GM23338 (cell line): ENCODE results near the gene STK16. TPM values are rescaled to one million over a fixed set of nuclear protein-coding genes. Genes with fewer than 3 reads are reported as not detected.

ENCODE experiments used
- ATAC-seq: fragments of 200-7000 bp; cut with Tn5 transposase; 3 replicates; pipeline ENCODE4 v1.9.1; 2020
- DNase-seq: peaks from one replicate; pipeline ENCODE4 v3.0.0-alpha.2; 2015; ENCODE audit warnings: low spot score
- H2AFZ ChIP-seq: fragments of 200-600 bp; sonication (generic); 2 replicates; pipeline ENCODE4 v1.8.0; 2016; ENCODE audit warnings: antibody characterized with exemption, mild to moderate bottlenecking, moderate library complexity
- H3F3A ChIP-seq: fragments of 200-600 bp; sonication (generic); replicated peaks from 2 replicates; pipeline ENCODE4 v1.8.0; 2017; ENCODE audit warnings: antibody characterized with exemption, mixed run types, low read depth
- H3K27ac ChIP-seq: fragments of 200-600 bp; sonication (generic); 2 replicates; pipeline ENCODE4 v1.6.1; 2016; ENCODE audit warnings: low read depth
- H3K27me3 ChIP-seq: fragments of 200-600 bp; sonication (generic); 2 replicates; pipeline ENCODE4 v1.8.0; 2016; ENCODE audit warnings: mild to moderate bottlenecking, mixed run types, moderate library complexity; ENCODE audit not compliant: insufficient read depth
- H3K36me3 ChIP-seq: fragments of 200-600 bp; sonication (generic); 2 replicates; pipeline ENCODE4 v1.8.0; 2016; ENCODE audit warnings: mild to moderate bottlenecking; ENCODE audit not compliant: insufficient read depth
- H3K4me1 ChIP-seq: fragments of 200-600 bp; sonication (generic); 2 replicates; pipeline ENCODE4 v1.8.0; 2016; ENCODE audit warnings: mild to moderate bottlenecking, moderate library complexity; ENCODE audit not compliant: insufficient read depth
- H3K4me2 ChIP-seq: fragments of 200-600 bp; sonication (generic); 2 replicates; pipeline ENCODE4 v1.7.1; 2017; ENCODE audit warnings: mixed run types
- H3K4me3 ChIP-seq: fragments of 200-600 bp; sonication (generic); 2 replicates; pipeline ENCODE4 v1.6.1; 2016; ENCODE audit warnings: mixed run types
- H3K79me2 ChIP-seq: fragments of 200-600 bp; sonication (generic); replicated peaks from 2 replicates; pipeline ENCODE4 v1.8.0; 2017; ENCODE audit warnings: mild to moderate bottlenecking; ENCODE audit not compliant: insufficient read depth
- H3K9me2 ChIP-seq: fragments of 200-600 bp; sonication (generic); 2 replicates; pipeline ENCODE4 v1.8.0; 2017; ENCODE audit not compliant: insufficient read depth
- H4K20me1 ChIP-seq: fragments of 200-600 bp; sonication (generic); replicated peaks from 2 replicates; pipeline ENCODE4 v1.8.0; 2017; ENCODE audit warnings: mild to moderate bottlenecking; ENCODE audit not compliant: insufficient read depth
- H3K27ac Mint-ChIP-seq: 2 replicates; pipeline ENCODE4 v1.8.0; 2020; ENCODE audit warnings: inconsistent platforms, mild to moderate bottlenecking, moderate library complexity, mixed read lengths
- H3K27me3 Mint-ChIP-seq: 3 replicates; pipeline ENCODE4 v1.8.0; 2022; ENCODE audit warnings: low read depth, mild to moderate bottlenecking, moderate library complexity, mixed read lengths, inconsistent platforms; ENCODE audit not compliant: insufficient read depth, poor library complexity
- H3K36me3 Mint-ChIP-seq: 3 replicates; pipeline ENCODE4 v1.8.0; 2021; ENCODE audit warnings: low read depth, mild to moderate bottlenecking, inconsistent platforms, moderate library complexity, mixed read lengths
- H3K4me1 Mint-ChIP-seq: 3 replicates; pipeline ENCODE4 v1.8.0; 2020; ENCODE audit warnings: mild to moderate bottlenecking, inconsistent platforms, mixed read lengths
- H3K4me3 Mint-ChIP-seq: 3 replicates; pipeline ENCODE4 v1.8.0; 2021; ENCODE audit warnings: moderate library complexity, mild to moderate bottlenecking, inconsistent platforms, mixed read lengths
- H3K9me3 Mint-ChIP-seq: 3 replicates; pipeline ENCODE4 v1.8.0; 2020; ENCODE audit warnings: moderate library complexity, mild to moderate bottlenecking, inconsistent platforms, mixed read lengths
- EZH2 ChIP-seq: fragments of 200-600 bp; sonication (generic); IDR thresholded peaks from one replicate; pipeline ENCODE4 v1.8.0; 2017; ENCODE audit warnings: antibody characterized with exemption, mild to moderate bottlenecking, low read depth; ENCODE audit not compliant: unreplicated experiment
- JUNB ChIP-seq: IDR thresholded peaks from one replicate; pipeline ENCODE4 v1.6.1; 2016; ENCODE audit warnings: antibody characterized with exemption; ENCODE audit not compliant: unreplicated experiment
- POLR2AphosphoS5 ChIP-seq: IDR thresholded peaks from 2 replicates; pipeline ENCODE4 v1.6.1; 2016; ENCODE audit warnings: antibody characterized with exemption, low read depth
- STAT1 ChIP-seq: IDR thresholded peaks from one replicate; pipeline ENCODE4 v1.6.1; 2016; ENCODE audit warnings: antibody characterized with exemption; ENCODE audit not compliant: unreplicated experiment
- ZNF331 ChIP-seq: fragments of 250-450 bp; sonication (Bioruptor Pico); IDR thresholded peaks from 2 replicates; pipeline ENCODE4 v1.5.0; 2020; ENCODE audit warnings: low read depth, mild to moderate bottlenecking, moderate library complexity
- ZNF462 ChIP-seq: fragments of 250-450 bp; sonication (Bioruptor Pico); IDR thresholded peaks from 2 replicates; pipeline ENCODE4 v1.5.0; 2020; ENCODE audit warnings: mild to moderate bottlenecking, moderate library complexity
- polyA plus RNA-seq: library from polyadenylated mRNA; unstranded; fragments of >200 nt; fragmentation: Nextera tagmentation; extraction: Ambion mirVana; gene quantifications from 2 replicates; pipeline ENCODE4 v1.2.1, GENCODE V29; 2016
- total RNA-seq: library from RNA; depleted of rRNA; stranded (reverse); fragments of >200 nt; shearing (Covaris generic); gene quantifications from 2 replicates; pipeline ENCODE4 v1.2.3, GENCODE V29; 2014

STK16 gene
- total and polyA plus RNA-seq, 2 experiments from 2014 or later = 3.1 to 17.0 TPM

GRCh38 chr2:219215871-219216534 is 29.3 kb upstream of the STK16 start:
- Histone ChIP-seq H2AFZ (no peak overlapping the region), H4K20me1 (no peaks in the 10 kb centered on the region), H3K4me1 (peaks cover 17% of the 10 kb centered on the region), H3K27ac (no peak overlapping the region), H3K79me2 (no peaks in the 10 kb centered on the region), H3F3A (peaks cover 9% of the 10 kb centered on the region; the same call in 1 of the 2 replicates), H3K36me3 (no peaks in the 10 kb centered on the region; the same call in 1 of the 2 replicates), H3K27me3 (no peaks in the 10 kb centered on the region), H3K4me2 (no peak overlapping the region), H3K4me3 (no peak overlapping the region), H3K9me2 (no peaks in the 10 kb centered on the region)
- Mint-ChIP-seq H3K9me3 (no peaks in the 10 kb centered on the region), H3K27me3 (peaks cover 17% of the 10 kb centered on the region), H3K27ac (peak overlapping the region; percentile 40; the same call in 1 of the 2 replicates), H3K4me1 (peaks cover 21% of the 10 kb centered on the region), H3K36me3 (peaks cover 51% of the 10 kb centered on the region), H3K4me3 (peak overlapping the region; percentile 46; the same call in 1 of the 3 replicates)
- DNase-seq (peak; percentile 54), ATAC-seq (no peak)
- no peak for TF ChIP-seq EZH2
- TF ChIP-seq ZNF331 (CRISPR knock-in tag) = no peak

GRCh38 chr2:219216535-219216915 is 28.8 kb upstream of the STK16 start:
- no peak for ATAC-seq
- TF ChIP-seq ZNF331 (CRISPR knock-in tag) (no peak), STAT1 (no peak), POLR2AphosphoS5 (no peak)
- H3K4me3 ChIP-seq = no peak overlapping the region
- no peak overlapping the region for H2AFZ ChIP-seq
- H3F3A ChIP-seq = peaks cover 9% of the 10 kb centered on the region; the same call in 1 of the 2 replicates
- H3K4me3 Mint-ChIP-seq = peak overlapping the region; percentile 45; the same call in 2 of the 3 replicates
- peaks cover 3% of the 10 kb centered on the region; the same call in 1 of the 2 replicates for H3K36me3 ChIP-seq
- H3K4me2 ChIP-seq = no peak overlapping the region; the same call in 1 of the 2 replicates
- no peaks in the 10 kb centered on the region for H3K79me2 ChIP-seq
- no peaks in the 10 kb centered on the region for H3K9me3 Mint-ChIP-seq
- H3K27ac Mint-ChIP-seq = peak overlapping the region; percentile 86
- peaks cover 17% of the 10 kb centered on the region for H3K4me1 ChIP-seq
- no peaks in the 10 kb centered on the region for H3K27me3 ChIP-seq
- peaks cover 17% of the 10 kb centered on the region for H3K27me3 Mint-ChIP-seq
- peaks cover 51% of the 10 kb centered on the region for H3K36me3 Mint-ChIP-seq
- no peaks in the 10 kb centered on the region for H3K9me2 ChIP-seq
- peaks cover 21% of the 10 kb centered on the region for H3K4me1 Mint-ChIP-seq
- no peaks in the 10 kb centered on the region for H4K20me1 ChIP-seq
- no peak overlapping the region for H3K27ac ChIP-seq
- DNase-seq = no peak

- peaks cover 21% of the 10 kb centered on the region for H3K4me1 Mint-ChIP-seq
- Histone ChIP-seq H4K20me1 (no peaks in the 10 kb centered on the region; the same call in 1 of the 2 replicates), H3K4me1 (peaks cover 17% of the 10 kb centered on the region), H2AFZ (peak overlapping the region; percentile 81; the same call in 1 of the 2 replicates), H3K36me3 (peaks cover 5% of the 10 kb centered on the region; the same call in 1 of the 2 replicates), H3K4me3 (peak overlapping the region; percentile 81), H3K9me2 (no peaks in the 10 kb centered on the region), H3F3A (peaks cover 9% of the 10 kb centered on the region; the same call in 1 of the 2 replicates), H3K4me2 (peak overlapping the region; percentile 90), H3K27me3 (no peaks in the 10 kb centered on the region), H3K79me2 (no peaks in the 10 kb centered on the region), H3K27ac (no peak overlapping the region)
- H3K27me3 Mint-ChIP-seq = peaks cover 15% of the 10 kb centered on the region
- H3K36me3 Mint-ChIP-seq = peaks cover 42% of the 10 kb centered on the region
- peak; percentile 85 for DNase-seq
- H3K9me3 Mint-ChIP-seq = no peaks in the 10 kb centered on the region
- H3K27ac Mint-ChIP-seq = peak overlapping the region; percentile 95
- peak; percentile 81 for ATAC-seq
- H3K4me3 Mint-ChIP-seq = peak overlapping the region; percentile 90
- no peak for TF ChIP-seq ZNF462 (CRISPR knock-in tag)
- no peak for TF ChIP-seq STAT1
- no peak for TF ChIP-seq JUNB
Measured at GRCh38 chr2:219218217-219218731, 27.0 kb upstream of the STK16 start.
